ENCODE results near the gene GALK2.
"Not testable (repeated sequence)": the region's sequence is repeated elsewhere in the genome, so short reads cannot be mapped to it uniquely, and the experiment has no call there.

GRCh38 chr15:49265117-49265516 is 95.1 kb downstream of the GALK2 start:
- not testable (repeated sequence) for TF ChIP-seq CTCF (conservative IDR thresholded peaks at IDR 0.05; ENCODE audit: low read length); EZH2phosphoT487 (IDR thresholded peaks at IDR 0.05; ENCODE audit: borderline replicate concordance)

All from Loucy (cell line).